RPMI8226 (cell line): Measurements from ENCODE around the gene IL11.

ENCODE experiments used
- DNase-seq: peaks from one replicate; pipeline ENCODE4 v3.0.0-alpha.2; 2015

Gene IL11

DNA sequence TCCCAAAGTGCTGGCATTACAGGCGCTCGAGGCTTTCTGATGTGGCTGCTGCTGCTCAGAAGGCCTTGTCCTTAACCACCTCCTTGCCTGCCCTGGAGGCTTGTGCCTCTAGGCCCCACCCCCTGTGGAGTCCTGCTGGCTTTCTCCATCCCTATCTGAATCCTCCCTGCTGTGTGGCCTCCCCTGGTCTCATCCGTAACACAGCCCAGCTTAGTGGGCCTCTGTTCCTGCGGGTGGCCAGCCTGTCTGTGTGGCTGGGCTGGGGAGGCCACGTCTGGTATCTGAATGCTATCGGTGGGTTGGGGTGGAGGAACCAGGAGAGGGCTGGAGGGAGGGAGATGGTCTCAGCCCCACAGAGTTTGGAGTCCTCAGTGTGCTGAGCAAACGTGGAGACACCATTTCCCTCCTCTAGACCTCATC is 20.2 kb upstream of the IL11 start:
- DNase-seq: no peak

DNA sequence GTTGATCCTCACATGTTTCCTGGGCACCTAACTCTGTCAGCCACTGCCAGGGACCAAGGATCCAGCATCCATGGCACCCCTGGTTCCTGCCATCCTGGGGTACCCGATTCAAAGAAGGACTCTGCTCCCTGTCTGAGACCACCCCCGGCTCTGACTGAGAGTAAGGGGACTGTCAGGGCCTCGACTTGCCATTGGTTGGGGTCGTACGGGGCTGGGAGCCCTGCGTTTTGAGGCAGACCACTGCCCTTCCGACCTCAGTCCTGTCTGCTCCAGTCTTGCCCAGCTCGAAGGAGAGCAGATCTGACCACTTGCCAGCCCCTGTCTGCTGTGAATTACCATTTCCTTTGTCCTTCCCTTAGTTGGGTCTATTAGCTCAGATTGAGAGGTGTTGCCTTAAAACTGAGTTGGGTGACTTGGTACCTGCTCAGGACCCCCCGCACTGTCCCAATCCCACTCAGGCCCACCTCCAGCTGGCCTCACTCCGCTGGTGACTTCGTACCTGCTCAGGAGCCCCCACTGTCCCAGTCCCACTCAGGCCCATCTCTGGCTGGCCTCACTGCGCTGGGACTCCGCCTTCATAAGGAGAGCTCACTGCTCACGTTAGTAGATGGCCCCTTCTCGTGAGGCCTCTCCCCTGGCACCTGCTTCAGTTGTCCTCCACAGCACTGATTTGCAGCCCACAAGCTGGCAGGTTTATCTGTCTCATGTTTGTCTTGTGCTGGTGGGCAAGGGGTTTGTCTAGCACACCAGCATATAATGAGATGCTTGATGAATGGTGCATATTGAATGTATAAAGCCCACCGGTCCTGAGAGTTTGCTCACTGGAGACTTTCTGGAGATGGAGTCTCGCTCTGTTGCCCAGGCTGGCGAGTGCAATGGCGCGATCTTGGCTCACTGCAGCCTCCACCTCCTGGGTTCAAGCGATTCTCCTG is 19.4 kb upstream of the IL11 start:
- DNase-seq: no peak

DNA sequence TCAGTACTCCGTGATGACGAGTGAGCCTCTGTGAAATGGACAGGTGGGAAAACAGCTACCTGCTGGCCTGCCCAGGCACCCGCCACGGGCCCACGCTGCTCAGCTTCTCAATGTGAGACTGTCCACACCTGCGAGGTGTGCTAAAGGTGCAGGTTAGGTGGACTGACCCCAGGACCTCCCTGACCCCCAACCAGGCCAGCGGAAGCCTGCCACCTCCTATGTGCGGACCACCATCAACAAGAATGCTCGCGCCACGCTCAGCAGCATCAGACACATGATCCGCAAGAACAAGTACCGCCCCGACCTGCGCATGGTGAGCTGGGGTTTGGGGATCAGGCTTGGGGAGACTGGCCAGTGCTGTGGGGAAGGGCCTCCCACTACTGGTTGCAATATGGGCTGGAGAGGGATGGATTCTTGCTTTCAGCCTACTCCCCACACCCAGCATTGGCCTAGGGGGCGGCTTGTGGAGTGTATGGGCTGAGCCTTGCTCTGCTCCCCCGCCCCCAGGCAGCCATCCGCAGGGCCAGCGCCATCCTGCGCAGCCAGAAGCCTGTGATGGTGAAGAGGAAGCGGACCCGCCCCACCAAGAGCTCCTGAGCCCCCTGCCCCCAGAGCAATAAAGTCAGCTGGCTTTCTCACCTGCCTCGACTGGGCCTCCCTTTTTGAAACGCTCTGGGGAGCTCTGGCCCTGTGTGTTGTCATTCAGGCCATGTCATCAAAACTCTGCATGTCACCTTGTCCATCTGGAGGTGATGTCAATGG is 17.7 kb upstream of the IL11 start:
- no peak for DNase-seq

DNA sequence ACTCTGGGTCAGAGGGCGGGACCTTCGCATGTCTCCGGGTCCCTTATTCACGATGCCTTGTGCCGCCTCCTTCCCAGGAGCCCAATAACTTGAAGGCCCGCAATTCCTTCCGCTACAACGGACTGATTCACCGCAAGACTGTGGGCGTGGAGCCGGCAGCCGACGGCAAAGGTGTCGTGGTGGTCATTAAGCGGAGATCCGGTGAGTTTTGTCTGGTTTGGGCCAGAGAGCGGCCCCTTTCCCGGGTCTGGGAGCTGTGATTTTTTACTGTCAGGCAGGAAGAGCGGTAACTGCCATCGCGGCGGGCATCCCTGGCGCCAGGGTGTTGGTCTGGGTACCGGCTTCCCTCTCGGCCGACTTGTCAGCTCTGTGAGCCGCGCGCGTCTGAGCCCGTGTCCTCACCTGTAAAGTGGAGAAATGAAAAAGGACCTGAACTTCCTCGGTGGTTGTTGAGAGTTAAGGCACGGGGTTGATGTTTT is 16.3 kb upstream of the IL11 start:
- DNase-seq: no peak

GRCh38 chr19:55385724-55386492 is 15.6 kb upstream of the IL11 start, which contains the start of gene RPL28:
TSS of gene RPL28 (plus strand) at chr19:55385932. CDS start at chr19:55386358, 426 bp downstream.
- DNase-seq: peak; percentile 99

DNA sequence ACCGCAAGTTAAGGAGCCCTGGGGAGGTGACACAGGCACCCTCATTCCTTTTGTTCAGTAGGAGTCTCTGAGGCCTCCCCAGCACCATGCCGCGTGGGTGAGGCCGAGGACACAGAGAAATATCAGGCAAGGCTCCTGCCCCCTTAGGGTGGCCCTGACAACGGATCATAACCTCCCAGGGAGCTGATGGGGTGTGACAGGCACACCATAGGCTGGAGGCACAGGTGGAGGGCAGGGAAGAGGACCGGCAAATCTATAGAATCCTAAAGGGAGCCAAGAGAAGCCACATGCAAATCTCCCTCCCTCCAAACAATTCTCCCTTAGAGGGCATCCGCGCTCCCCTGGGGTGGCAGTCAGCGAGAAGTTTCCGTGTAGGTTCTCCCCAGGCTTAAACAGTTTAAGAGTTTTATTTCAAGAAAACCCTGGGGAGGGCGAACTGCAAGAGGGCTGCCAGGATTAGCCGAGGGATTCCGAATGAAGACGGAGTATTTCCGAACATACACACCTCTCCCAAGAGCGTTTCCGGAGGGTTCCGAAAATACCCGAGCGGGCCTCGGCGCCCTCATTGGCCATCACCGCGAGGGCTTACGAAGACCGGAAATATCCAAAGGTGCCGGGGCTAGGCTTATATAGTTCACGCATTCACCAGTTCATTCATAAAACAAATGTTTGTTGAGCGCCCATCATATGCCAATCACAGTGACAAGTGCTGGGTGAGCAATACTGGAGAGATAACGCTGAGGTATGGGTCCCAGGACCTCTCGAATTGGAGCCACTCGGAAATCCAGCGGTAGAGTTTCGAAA is 14.9 kb upstream of the IL11 start:
- DNase-seq: peak; percentile 97

DNA sequence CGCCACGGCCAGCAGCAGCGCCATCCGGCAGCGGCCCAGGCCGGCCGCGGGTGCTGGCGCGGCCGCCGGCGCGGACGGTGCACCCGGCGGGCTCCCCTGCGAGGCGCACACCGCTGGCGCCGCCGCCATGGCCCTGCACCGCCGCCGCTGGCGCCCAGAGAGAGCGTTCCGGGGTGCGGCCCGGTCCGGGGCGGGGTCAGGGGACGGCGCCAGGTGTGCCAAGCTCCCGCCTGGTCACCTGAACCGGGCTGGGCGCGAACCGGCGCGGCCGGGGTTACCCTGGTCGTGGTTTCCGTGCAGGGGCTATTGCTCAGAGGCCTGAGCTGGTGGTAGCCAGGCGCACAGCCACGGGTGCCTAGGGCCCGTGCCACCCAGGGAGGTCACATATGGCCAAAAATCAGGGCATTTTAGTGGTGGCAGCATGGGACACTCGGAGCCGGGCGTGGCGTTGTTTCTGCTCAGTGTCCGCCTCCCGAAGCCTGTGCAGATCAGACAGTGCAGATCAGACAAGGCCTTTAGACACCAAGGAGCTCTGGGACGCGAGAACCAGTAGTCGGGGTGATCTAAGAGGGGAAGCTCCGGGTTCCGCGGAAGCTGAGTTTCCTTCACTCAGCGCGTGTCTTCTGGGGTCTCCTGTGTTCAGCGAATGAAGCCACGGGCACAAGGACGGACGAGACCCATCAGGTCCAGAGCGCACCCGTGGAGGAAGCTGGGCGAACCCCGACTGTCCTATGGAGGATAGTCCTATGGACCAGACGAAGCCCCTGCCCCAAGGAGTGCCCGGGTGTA is 14.1 kb upstream of the IL11 start, which contains the start of gene TMEM238:
Gene TMEM238 (minus strand): TSS at position 162 of the 789 bp plus-strand sequence. CDS start 33 bp downstream, at position 129.
- peak; percentile 74 for DNase-seq

GRCh38 chr19:55383279-55384130 is 13.2 kb upstream of the IL11 start:
- peak; percentile 75 for DNase-seq

DNA sequence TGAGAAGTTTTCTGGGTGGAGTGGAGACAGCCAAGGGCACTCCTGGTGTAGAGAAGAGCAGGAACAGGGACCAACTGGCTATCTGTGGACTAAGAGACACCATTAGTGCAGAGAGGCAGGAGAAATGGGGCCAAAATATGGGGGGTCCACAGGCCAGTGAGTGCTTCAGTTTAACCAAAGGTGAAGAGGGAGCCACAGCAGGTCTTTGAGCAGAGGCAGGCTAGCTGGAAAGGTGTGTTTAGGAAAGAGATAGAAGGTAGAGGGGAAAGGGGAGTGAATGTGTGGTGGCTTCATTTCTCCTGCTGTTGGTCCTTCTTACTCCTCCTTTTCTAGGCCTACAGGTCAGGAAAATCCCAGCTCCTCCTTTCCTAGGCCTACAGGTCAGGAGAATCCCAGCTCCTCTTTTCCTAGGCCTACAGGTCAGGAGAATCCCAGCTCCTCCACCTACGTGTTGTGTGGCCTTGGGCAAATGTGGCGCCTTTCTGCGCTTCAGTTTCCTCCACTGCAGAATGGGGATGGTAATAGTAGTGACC is 12.3 kb upstream of the IL11 start:
- DNase-seq: no peak

- DNase-seq: no peak
These were observed 11.8 kb upstream of the IL11 start for GRCh38 chr19:55382013-55382412.

DNA sequence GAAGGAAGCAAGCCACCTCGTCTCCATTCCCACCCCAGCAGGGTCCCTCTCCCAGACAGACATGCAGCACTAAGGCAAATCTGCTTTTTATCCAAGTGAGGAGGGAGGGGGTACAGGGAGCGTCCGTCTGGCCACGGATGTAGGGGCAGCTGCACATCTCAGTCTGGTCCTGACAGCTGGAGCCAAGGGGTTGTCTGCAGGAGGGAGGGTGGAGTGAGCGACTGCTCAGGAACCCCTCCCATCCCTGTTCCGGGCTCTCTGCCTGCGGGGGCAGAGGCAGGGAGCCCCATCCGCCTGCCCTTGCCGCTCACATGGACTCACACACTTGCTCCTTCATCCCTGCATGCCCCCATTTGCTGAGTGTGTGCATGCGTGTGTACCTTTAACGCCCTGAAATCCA is 8.9 kb upstream of the IL11 start:
- DNase-seq: no peak

DNA sequence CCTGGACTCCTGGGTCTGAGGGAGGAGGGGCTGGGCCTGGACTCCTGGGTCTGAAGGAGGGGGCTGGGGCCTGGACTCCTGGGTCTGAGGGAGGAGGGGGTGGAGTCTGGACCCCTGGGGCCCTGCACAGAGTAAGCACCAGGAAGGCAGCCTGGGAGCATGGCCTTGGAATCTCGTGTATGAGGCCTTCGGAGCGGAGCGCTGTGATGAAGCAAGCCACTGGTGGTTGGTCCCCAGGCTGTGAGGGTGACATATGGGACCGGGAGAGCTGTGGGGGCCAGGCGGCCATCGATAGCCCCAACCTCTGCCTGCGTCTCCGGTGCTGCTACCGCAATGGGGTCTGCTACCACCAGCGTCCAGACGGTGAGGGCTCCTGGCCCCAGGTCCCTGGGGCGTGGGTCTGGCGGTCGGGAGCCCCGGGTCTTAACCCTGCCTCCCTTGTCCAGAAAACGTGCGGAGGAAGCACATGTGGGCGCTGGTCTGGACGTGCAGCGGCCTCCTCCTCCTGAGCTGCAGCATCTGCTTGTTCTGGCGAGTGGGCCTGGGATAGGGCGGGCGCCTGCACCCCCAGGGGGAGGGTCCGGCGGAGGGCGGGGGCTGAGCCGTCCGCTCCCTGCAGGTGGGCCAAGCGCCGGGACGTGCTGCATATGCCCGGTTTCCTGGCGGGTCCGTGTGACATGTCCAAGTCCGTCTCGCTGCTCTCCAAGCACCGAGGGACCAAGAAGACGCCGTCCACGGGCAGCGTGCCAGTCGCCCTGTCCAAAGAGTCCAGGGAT is 7.3 kb upstream of the IL11 start:
- DNase-seq: no peak

DNA sequence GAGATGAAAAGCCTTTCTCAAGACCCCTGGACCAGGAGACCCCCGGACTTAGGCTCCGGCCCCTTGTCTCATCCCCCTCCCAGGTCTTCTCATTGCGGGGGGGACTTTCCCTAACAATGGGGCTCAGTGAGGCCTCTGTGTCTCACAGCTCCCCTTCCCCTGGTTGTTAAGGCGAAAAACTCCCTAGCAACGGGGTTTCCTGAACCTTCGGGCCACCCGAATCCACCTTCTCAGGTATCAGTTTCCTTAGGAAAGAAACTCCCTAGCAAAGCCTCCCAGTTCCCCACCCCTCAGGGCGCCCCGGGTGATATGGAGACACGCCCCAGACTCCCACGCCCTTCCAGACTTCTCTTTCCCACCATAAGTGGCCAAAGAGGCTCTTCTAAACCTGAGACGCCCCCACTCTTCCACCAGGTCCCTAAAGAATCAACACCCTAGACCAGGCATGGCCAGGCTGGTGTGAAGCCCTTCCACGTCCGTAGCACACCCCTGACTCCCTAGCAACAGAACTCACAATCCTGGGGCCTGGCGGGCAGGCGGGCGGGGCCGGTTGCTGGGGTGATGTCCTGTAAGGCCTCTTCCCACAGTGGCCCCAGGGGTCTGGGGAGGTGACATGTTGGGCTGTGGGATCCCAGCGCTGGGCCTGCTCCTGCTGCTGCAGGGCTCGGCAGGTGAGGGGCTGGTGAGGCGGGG is 6.1 kb upstream of the IL11 start, which contains the start of gene TMEM190:
Gene TMEM190 (plus strand): TSS at position 586 of the 693 bp plus-strand sequence. CDS start 28 bp downstream, at position 614.
- peak; percentile 23 for DNase-seq

- DNase-seq: no peak
These were observed 3.9 kb upstream of the IL11 start for GRCh38 chr19:55373993-55374757.

DNA sequence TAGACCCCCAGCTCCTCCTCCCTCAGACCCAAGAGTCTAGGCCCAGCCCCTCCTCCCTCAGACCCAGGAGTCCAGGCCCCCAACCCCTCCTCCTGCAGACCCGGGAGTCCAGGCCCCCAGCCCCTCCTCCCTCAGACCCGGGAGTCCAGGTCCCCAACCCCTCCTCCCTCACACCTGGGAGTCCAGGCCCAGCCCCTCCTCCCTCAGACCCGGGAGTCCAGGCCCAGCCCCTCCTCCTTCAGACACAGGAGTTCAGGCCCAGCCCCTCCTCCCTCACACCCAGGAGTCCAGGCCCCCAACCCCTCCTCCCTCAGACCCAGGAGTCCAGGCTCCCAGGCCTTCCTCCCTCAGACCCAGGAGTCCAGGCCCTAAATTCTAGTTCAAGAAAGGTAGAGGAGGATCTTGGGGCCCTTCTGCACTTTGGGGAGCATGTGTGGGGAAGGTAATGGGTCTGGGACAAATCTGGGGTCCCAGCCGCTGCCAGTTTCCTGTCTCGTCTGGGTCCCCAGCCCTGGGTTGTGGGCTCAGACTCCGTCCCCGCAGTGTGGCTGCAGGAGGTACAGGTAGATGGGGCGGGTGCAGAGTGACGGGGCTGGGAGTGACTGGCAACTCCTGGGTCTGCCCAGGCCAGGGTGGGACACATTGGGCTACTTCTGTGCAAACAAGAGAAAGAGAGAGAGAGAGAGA is 3.2 kb upstream of the IL11 start:
- no peak for DNase-seq

- DNase-seq: no peak
These were observed 2.2 kb upstream of the IL11 start for GRCh38 chr19:55372316-55373081.
